Fibroblast of peridontal ligament (primary cell): ENCODE data around the gene BCKDHB.

Source experiments
- DNase-seq: peaks from one replicate; pipeline ENCODE4 v3.0.0-alpha.2; 2010; ENCODE audit errors: extremely low read depth

The BCKDHB gene

DNA sequence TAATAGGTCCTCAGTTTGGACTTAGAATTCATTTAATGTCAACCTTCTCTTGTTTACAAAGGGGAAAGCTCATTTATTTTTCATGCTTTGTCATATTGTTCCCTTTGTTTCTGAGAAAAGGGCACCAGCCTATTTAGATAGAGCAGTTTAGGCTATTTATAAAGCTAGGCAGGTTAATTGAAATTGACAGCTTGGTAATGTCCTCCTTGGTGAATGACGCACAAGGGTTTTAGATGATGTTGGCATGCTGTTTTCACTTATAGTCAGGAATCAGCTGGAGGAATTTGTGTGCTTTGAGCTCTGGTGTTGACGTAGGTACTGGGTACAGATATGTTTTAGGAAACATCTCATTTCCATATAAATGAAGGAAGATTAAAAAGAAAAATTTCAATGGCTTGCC lies 45.2 kb downstream of the BCKDHB start:
- no peak for DNase-seq

DNA sequence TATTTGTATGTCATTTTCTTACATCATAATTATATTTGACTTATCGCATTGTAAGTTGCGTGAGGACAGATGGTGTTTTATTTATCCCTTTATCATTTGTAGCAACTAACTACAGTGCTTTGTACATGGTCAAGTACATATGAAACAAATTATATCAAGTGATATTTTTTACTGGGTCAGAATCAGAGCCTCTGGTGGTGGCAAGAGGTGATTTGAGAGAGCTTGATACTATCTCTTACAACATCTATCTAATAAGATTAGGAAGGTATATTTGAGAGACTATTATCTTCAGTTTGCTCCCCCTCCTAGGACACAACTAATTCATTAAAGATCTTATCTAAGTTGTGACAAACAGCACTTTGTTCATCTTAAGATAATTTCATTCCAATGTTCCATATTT lies 47.7 kb downstream of the BCKDHB start:
- DNase-seq, result no peak

DNA sequence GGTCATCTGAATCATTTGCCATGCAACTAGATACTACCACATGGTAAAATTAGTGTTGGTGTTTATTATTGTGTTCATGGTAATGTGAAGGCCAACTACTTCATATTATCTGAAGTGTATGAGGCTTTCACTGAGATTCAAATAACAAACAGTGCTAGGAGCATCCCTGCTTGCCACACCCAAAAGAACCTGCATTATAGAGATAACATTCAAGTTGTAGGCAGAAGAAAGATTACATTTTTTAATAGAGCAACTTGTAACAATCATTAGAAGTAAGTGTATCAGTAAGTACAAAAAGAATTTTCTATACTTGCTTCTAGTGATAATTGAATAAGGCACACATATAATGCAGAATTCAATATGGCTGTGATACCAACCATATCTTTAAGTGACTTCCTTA lies 49.8 kb downstream of the BCKDHB start:
- no peak for DNase-seq

DNA sequence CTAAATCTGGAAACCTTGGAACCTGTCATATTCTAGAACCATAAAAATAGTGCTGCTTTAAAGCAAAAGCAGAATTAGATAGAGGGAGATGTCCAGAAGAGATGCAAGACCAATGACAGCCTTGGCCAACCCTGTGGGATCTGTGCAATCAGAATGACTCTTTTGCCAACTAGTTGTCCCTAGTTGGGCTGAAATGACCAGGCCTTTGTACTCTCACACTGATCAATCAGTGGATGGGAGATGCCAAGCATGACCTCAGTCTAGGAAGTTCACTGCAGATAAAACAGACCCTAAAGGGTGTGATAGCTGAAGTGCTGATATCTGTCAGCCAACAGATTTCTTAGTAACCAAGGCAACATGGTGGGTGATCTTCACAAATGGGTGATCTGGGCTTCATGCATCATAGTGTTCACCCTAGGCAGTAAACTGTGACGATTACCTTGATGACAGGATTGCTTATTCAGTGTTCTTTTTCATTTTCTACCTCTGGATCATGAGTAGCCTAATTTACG lies 52.1 kb downstream of the BCKDHB start:
- DNase-seq, result no peak

DNA sequence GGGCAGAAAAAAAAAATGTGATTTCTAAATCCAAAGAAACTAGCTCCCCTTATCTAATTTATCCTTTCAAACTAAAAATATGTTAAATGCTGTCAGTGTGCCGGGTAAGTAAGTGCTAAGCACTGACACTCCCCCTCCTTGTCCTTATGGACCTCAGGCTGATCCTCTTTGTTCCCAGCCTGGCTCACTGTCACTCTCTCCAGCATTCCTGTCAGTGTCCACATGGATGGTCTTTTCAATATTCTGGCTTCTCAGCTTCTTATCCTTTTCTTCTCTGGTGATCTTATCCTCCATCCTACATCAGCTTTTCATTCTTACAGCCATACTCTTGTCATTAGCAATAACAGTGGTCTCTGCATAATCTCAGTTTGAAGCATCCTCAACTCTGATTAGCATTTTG lies 55.0 kb downstream of the BCKDHB start:
- no peak for DNase-seq

DNA sequence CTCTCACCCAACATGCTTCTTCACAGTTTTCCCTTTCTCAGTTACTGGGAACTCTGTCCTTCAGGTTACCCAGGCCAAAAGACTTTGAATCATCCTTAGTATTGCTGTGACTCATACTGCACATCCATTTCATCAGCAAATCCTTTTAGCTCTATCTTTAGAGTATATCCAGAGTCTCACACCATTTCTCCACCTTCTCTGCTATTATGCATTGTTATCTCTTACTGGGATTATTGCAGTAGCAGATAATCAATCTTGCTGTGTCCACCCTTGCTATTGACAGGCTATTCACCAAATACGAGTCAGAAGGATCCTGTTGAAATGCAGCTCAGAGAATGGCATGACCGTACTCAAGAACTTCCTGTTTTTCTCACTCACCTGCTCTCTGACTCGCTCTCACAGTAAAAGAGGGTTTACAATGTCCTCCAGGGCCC lies 57.3 kb downstream of the BCKDHB start:
- peak; percentile 81 for DNase-seq

DNA sequence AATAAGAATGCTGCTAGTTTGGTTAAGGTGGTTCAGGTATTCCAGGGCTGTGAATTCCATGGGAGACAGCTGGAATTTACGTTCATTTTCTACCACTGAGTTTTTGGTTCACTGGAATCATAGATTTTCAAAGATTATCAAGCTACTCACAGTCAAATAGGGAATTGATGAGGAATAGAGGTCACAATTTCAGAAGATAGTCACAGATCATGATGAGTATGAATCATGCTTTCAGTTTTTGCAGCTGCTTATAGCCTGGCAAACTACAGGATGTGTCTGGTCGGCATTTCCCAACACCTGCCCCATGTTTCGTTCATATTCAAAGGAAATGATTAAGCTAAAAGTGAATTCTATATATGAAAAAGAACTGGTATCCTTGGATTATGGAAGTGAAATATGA lies 58.7 kb downstream of the BCKDHB start:
- no peak for DNase-seq

DNA sequence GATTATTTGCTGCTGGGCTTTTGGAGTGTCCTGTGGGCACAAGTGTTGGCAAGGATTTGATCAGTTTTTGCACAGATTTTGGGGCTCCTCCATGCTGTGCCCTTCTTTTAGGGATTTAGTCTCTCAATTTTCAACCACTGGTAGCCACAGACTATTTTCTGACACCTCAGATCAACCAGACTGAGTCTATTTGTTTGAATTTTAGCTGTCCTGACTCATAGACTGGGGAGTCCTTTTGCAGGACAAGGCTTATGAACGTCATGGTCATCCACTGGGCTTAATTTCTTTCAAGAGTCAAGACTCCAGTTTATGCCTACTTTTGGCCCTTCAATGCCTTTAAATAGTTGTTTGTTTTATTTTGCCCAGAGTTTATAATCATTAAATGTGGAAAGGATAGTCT lies 59.3 kb downstream of the BCKDHB start:
- no peak for DNase-seq

DNA sequence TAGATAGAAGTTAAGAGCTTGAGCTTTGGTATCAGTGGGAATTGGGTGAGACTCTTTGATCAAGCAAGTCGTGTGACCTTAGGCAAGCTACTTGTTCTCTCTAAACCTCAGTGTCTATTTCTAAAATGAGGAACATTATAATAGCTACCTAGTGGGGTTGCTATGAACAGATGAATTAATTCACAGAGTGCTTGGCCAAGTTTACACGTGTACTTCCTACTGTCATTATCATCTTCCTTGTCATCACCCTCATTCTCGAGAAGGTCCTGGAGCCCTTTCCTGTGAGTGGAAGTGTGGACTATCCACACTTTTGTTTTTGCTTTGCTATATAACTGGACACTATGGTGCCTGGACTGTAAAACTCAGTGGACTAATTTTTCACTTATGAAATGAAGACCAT lies 64.0 kb downstream of the BCKDHB start:
- DNase-seq, result no peak

DNA sequence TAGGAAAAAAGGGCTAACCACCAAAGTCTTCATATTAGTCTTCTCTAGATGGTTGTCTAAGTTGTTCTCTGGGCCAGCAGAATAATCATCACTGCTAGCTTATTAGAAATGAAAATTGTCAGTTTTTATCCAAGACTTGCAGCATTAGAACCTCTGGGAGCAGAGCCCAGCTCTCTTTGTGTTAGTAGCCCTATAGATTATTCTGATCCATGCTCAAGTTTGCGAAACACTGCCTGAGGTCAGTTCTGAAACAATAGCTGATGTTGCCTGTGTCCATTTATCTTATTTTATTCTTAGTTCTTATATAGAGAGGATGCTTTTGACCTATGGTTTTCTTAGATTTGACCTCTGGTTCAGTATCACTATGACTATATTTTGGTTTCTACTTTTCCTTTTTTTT lies 66.9 kb downstream of the BCKDHB start:
- DNase-seq, result peak; percentile 22

DNA sequence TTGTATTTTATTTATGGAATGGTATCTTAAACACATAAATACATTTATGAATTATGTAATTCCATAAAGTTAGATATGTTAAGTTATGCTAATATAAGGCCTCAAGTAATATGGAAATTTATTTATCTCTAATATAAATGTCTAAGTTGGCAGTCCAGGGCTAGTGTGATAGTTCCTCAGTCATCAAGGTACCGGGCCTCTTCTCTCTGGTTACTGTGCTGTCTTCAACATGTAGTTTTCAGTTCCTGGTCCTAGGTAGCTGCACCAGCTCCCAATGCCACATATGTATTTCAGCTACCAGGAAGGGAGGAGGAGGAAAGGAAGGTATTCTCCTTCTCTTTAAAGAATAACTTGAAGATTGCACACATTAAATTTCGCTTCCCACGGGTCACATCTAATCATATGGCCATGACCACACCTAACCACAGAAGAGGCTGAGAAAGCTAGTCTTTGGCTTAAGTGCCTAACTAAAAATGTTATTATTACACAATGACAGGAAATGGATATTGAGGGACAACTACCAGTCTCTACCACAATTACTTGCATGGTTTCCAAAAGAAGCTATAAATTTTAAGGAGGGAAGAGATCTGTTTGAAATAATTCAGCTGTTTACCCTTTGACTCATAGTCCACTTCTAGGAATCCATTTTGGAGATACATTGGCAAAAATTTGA lies 68.6 kb downstream of the BCKDHB start:
- DNase-seq, result peak; percentile 62

DNA sequence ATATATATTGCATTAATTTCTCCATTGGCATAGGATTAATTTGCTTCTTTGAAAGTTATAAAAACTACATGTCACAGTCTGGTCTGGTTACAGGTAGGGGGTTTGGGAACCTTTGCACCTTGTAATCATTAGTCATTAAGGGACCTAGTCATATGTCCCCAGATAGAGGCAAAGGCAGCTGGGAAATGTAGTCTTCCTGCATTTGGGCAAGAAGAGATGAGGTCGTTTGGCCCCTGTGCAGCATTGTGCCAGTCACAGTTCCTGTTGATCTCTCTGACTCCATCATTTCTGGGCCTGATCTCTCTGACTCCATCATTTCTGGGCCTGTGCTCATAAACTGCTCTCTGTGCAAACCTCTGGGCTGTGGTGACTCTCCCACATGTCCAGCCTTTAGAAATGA lies 73.2 kb downstream of the BCKDHB start:
- no peak for DNase-seq

DNA sequence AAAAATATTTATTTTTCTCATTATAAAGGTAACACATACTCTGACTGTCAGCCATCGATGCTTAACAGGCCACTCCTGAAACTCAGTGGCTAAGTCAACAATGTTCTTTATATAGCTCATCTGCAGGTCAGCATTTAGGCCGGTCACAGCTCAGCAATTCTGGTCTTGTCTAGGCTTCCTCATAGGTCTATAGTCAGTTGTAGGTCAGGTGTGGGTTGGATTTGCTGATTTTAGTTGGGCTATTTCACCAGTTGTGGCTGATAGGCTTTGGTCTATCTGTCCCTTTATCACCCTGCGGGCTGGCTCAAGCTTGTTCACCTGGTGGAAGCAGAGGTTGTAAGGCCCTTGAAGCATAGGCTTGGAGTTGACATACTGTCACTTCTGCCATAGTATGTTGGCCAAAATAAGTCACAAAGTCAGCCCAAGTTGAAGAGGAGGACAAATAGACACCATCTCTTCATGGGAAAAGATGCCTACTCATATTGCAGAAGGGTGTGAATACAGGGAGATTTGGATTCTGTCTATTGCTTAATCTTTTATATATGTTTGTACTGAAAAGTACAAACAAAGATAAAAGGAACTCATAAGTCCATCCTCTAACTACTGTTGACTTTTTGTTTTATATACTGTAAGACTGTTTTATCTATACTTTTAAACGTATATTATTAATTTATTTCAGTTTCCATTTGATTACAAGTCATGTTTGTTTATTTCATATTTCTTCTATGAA lies 75.0 kb downstream of the BCKDHB start:
- DNase-seq, result no peak

DNA sequence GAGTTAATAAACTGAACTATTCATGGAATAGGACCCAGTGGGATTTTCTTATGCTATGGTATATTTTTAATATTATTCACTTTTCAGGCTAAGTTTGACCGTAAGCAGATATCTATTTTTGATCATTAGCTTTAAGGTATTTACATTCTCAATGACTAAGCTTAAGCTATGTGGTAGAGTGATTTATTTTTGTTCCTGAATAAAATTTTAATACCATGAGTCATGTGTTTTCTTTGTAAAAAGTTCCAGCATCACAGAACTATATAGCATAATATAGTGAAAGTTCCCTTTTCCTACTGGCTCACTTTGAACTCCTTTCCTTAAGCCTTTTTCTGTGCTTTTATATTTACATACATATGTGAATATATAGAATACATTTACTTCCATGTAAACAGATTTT lies 75.8 kb downstream of the BCKDHB start:
- DNase-seq, result peak; percentile 45

DNA sequence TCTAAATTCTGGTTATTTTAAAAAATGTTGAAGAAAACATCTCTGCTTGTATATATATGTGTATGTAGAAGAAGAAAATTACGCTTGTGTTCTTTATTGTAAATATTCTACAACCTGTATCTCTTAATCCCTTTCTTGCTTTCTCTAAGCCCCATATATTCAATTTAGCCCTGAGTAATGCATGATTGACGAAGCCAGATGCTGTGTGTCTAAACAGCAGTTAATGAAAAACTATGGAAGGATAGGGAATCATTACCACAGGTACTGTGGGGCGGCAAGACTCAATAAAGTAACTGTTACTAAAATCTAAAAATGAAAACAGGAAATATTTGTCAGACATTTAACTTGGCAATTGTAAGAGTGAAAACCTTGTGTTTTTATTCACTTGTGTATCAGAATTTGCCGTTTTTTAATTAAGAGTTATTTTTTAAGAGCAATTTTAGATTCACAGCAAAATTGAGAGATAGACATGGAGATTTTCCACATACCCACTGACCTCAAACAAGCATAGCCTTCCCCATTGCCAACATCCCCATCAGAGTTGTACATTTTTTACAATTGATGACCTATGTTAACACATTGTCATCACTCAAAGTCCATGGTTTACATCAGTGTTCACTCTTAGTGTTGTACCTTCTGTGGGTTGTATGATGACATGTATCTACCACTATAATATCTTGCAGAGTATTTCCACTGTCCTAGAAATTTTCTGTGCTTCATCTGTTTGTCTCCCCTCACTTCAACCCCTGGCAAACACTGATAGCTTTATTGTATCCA lies 76.7 kb downstream of the BCKDHB start:
- DNase-seq, result no peak

DNA sequence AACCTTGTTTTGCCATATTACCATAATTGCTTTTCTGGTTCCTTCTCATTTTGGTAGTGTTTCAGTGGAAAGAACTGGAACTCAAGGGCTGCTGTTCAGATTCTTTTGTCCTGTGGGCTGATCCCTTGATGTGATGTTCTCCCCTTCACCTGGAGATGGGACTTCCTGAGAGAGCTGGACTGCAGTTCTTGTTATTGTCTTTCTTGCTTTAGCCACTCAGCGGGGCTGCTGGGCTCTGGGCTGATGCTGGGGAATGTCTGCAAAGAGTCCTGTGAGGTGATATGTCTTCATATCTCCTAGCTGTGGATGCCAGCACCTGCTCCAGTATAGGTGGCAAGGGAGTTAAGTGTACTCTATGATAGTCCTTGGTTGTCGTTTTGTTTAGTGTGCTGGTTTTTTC lies 79.0 kb downstream of the BCKDHB start:
- DNase-seq, result no peak

DNA sequence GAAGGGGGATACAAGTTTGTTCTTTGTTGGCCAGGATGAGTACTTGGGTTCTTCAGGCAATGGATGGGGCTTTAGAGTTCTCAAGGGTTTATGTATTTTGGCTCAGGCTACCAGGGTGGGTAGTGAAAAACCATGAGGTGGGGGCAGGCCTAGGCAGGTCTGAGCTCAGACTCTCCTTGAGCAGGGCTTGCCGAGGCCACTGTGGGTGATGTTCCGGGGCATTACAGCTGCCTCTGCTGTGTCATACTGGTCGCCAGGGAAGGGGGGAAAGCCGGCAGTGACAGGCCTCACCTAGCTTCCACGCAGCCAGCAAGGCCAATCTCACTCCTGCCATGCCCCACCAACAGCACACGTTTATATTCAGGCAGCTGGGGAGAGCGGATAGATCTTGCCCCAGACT lies 79.6 kb downstream of the BCKDHB start:
- no peak for DNase-seq

DNA sequence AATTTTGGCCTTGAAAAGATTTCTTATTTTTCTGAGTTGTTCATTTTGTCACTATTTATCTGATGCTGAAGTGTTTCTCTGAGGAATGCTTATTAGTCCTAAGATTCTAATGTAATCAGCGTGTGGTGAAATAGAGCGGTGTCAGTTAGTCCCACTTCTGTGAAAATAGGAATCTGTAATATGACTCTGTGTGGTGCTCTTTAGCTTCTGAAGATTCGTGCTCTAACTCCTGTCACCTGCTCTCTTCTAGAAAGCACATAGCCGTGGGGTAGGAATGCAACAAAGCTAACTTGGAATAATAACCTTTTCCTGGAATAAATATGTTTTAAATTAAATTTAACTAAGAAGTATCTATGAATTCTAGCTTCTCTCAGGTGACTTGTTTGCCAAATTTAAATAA lies 90.4 kb downstream of the BCKDHB start:
- no peak for DNase-seq

DNA sequence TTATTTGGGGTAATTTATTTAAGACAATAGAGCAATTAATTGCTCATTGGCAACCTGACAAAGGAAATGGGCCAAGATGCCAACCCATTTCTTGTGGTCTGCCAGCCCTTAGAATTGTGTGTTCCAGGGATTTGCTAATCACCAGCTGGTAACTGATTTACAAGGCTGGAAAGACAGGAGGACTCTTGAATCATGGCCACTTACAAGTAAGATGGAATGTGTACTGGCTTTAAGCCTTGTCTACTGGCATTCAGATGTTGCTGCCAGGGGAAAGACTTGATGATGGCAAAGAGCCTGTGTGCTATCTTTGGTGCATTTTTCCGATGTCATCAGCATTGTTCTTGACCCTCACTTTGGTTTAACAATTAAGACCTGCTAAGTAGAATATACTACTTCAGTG lies 91.0 kb downstream of the BCKDHB start:
- peak; percentile 78 for DNase-seq

DNA sequence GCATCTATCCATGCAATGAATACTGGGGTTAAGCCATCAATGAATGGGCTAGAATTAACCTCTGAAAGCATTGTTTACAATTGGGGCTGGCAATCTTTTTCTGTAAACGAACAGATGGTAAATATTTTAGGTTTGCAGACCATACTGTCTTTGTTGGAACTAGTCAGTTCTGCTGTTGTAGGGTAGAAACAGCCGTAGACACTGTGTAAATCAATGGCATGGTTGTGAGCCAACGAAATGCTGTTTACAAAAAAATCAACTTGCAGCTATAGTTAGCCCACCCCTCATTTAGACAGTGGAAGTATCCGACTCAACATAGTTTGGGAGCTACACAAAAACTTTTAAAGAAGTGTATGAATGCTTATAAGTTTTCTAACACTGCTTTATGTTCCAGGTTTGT lies 91.5 kb downstream of the BCKDHB start:
- DNase-seq, result no peak

DNA sequence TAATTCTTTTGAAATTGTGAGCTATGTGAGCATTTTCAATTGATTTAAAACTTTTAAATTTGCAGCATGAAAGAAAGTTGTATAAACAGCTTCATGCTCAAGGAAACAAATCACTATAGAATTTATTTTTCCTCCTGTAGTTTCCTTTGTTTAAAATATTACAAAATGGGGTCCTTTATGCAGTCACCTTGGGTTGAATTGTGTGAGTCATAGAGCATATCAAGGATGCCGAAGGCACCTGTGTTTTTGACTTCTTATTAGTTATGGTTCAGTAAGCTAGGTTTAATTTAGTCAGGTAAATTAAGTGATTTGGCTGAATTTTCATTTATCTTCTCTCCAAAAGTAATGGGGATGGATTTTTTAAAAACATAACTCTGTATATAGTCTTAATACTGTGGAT lies 96.8 kb downstream of the BCKDHB start:
- DNase-seq, result no peak

DNA sequence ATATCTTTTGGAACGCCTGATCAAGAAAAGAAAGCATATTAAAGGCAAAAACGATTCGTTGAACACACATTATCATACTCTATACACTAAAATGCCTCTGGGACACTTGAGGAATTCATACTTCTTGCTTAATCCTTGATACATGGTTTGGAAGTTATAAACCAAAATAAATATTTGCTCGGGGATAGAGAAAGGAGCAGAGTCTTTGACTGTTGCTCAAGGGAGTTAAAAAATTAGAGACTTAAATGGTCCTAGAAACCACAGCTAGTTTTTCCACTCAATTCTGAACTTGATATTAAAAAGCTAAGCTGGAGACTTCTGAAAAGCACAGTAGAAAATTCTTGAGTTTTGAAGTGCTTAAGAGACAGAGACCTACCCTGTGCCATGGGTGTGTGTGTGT lies 98.9 kb downstream of the BCKDHB start:
- DNase-seq, result peak; percentile 80

DNA sequence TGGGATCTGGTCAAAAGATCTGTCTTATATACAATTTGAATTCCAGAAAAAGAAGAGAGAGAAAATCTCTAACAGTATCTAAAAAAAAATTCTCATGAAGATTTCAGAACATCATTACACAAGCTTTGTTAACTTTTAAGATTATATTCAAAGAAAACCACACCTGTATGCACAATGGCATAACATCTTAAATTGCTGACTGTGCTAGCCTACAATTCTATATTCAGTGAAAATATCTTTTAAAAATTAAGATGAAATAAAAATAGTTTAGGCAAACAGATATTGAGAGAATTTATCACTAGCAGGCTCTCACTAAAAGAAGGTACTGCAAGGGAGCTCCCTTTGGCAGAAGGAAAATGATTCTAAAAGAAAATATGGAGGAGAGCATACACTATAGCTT lies 100.3 kb downstream of the BCKDHB start:
- no peak for DNase-seq
